A673 (cell line): ENCODE data around the gene KDM4B. TPM values are rescaled to one million over a fixed set of nuclear protein-coding genes. Genes with fewer than 3 reads are reported as not detected.

Experiments
- BruUV-seq: library from RNA; stranded (reverse); fragments of 400-500 nt; replicated peaks from 2 replicates; lab custom pipeline; 2021; lab: Mats Ljungman, UMichigan
- CTCF ChIA-PET: fragments of 300-600 bp; sonication (Branson Sonifier 250); formaldehyde crosslinking; loops from one replicate; lab custom pipeline; 2022; ENCODE audit warnings: antibody characterized with exemption; lab: Charles Lee
- POLR2A ChIA-PET: fragments of 300-600 bp; sonication (Branson Sonifier 250); formaldehyde crosslinking; loops from one replicate; lab custom pipeline; 2022; ENCODE audit warnings: antibody characterized with exemption; ENCODE audit not compliant: low non-redundant PET; lab: Charles Lee
- DNase-seq: peaks from one replicate; pipeline ENCODE4 v3.0.0-alpha.2; 2015; ENCODE audit warnings: low spot score
- H3K27ac ChIP-seq: fragments of 200-600 bp; sonication (generic); 2 replicates; pipeline ENCODE4 v1.5.1; 2016; ENCODE audit warnings: mixed run types, low read depth, mild to moderate bottlenecking, mixed read lengths, antibody characterized with exemption, low read length; ENCODE audit not compliant: poor library complexity, severe bottlenecking
- H3K27me3 ChIP-seq: fragments of 200-600 bp; sonication (generic); replicated peaks from 2 replicates; pipeline ENCODE4 v1.6.1; 2017; ENCODE audit warnings: mixed run types, low read depth, mild to moderate bottlenecking, mixed read lengths, antibody characterized with exemption, low read length; ENCODE audit not compliant: insufficient read depth, poor library complexity
- H3K36me3 ChIP-seq: fragments of 200-600 bp; sonication (generic); 2 replicates; pipeline ENCODE4 v1.6.1; 2016; ENCODE audit warnings: mixed run types, mild to moderate bottlenecking, mixed read lengths, antibody characterized with exemption, low read length; ENCODE audit not compliant: insufficient read depth, poor library complexity, severe bottlenecking
- H3K4me1 ChIP-seq: fragments of 200-600 bp; sonication (generic); 2 replicates; pipeline ENCODE4 v1.6.1; 2017; ENCODE audit warnings: mixed run types, mild to moderate bottlenecking, mixed read lengths, antibody characterized with exemption, low read length; ENCODE audit not compliant: insufficient read depth, poor library complexity, severe bottlenecking
- H3K4me3 ChIP-seq: fragments of 200-600 bp; sonication (generic); 2 replicates; pipeline ENCODE4 v1.5.1; 2016; ENCODE audit warnings: low read depth, mixed run types, mild to moderate bottlenecking, mixed read lengths, low read length; ENCODE audit not compliant: poor library complexity, severe bottlenecking
- H3K9me3 ChIP-seq: fragments of 200-600 bp; sonication (generic); 2 replicates; pipeline ENCODE4 v1.6.1; 2016; ENCODE audit warnings: mixed run types, low read depth, mild to moderate bottlenecking, mixed read lengths, antibody characterized with exemption, low read length; ENCODE audit not compliant: poor library complexity, severe bottlenecking
- EZH2 ChIP-seq: fragments of 200-600 bp; sonication (generic); IDR thresholded peaks from 2 replicates; pipeline ENCODE4 v1.6.1; 2017; ENCODE audit warnings: borderline replicate concordance, low read depth, mild to moderate bottlenecking, mixed read lengths, antibody characterized with exemption, low read length; ENCODE audit not compliant: poor library complexity, severe bottlenecking
- intact Hi-C: fragments of 100-400 bp; cut with micrococcal nuclease; formaldehyde crosslinking; loops from one replicate; pipeline ENCODE4 v1.10.0; 2022; ENCODE audit not compliant: unreplicated experiment
- total RNA-seq: library from RNA; stranded (reverse); gene quantifications from 2 replicates; pipeline ENCODE4 v1.2.3, GENCODE V29; 2021
- TF ChIP-seq, protein P1 (sequence below): fragments of 300-800, 200-600 bp; sonication (generic); conservative IDR thresholded peaks from 2 replicates; pipeline ENCODE4 v1.5.1; 2017; ENCODE audit warnings: low read depth, mild to moderate bottlenecking, antibody characterized with exemption, low read length, moderate library complexity, mixed read lengths

KDM4B gene
- total RNA-seq, 1 experiment from 2014 or later, result 30.0 TPM

DNA sequence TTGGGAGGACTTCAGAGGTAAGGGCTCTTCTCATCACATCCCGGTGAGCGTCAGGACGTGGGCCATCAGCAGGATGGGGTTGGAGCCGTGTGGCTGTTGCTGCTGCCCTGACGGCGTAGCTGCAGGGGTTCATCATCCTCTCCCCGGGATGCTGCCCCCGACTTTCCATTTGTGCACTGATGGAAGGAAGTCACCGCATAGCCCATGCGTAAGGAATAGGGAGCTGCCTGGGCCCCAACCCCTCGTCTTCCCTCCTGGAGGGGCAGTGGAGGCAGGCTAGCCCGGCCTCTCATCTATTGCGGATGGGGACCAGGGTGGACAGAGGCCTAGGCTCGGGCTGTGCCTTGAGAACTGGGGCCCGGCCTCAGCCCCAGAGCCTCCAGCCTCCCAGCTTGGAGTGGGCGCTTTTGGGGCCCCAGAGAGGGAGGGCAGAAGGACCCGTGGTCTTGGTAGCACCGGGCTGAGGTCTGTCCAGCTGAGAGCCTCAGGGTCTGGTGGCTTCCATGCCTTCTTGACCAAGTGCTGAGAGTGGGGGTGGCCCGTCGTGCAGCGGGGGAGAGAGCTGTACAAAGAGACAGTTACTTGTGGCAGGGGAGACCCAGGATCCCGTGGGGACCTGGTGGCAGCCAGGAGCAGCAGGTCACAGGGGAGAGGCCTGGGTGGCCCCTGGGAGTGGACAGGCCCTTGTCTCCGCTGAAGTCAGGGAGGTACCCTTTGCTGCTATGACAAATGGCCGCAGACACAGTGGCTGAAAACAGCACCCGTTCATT lies 44.0 kb downstream of the KDM4B start:
- H3K9me3 ChIP-seq, result no peaks in the 10 kb centered on the region
- H3K36me3 ChIP-seq, result no peaks in the 10 kb centered on the region
- ChIA-PET POLR2A (no interaction called here), CTCF (no interaction called here)
- intact Hi-C loops, result no loop called here
- H3K4me3 ChIP-seq, result no peak overlapping the region
- H3K27ac ChIP-seq, result no peak overlapping the region
- H3K4me1 ChIP-seq, result no peaks in the 10 kb centered on the region
- H3K27me3 ChIP-seq, result no peaks in the 10 kb centered on the region
- BruUV-seq, result no TSS peak
- TF ChIP-seq EZH2, result no peak
- TF ChIP-seq, protein P1, sequence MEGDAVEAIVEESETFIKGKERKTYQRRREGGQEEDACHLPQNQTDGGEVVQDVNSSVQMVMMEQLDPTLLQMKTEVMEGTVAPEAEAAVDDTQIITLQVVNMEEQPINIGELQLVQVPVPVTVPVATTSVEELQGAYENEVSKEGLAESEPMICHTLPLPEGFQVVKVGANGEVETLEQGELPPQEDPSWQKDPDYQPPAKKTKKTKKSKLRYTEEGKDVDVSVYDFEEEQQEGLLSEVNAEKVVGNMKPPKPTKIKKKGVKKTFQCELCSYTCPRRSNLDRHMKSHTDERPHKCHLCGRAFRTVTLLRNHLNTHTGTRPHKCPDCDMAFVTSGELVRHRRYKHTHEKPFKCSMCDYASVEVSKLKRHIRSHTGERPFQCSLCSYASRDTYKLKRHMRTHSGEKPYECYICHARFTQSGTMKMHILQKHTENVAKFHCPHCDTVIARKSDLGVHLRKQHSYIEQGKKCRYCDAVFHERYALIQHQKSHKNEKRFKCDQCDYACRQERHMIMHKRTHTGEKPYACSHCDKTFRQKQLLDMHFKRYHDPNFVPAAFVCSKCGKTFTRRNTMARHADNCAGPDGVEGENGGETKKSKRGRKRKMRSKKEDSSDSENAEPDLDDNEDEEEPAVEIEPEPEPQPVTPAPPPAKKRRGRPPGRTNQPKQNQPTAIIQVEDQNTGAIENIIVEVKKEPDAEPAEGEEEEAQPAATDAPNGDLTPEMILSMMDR, result no peak
- DNase-seq, result no peak

DNA sequence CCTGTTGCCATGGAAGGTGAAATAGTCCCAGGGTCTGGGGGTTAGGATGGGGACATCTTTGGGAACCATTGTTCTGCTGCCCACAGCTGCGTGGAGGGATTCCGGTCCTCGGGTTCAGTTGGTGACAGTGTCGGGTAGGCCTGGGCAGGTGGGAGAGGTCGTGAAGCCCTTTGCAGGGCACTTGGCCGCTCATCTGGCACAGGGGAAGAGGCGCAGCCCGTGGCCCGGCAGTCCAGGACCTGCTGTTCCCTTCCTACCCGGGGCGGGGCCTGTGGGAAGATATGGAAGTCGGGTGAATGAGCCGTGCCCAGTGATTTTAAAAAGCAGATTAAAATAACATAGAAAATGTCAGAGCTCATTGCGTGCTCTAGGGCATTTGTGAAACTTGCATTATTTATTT lies 44.8 kb downstream of the KDM4B start:
- Histone ChIP-seq H3K4me1 (no peaks in the 10 kb centered on the region), H3K9me3 (no peaks in the 10 kb centered on the region), H3K27me3 (no peaks in the 10 kb centered on the region), H3K4me3 (no peak overlapping the region), H3K27ac (no peak overlapping the region), H3K36me3 (no peaks in the 10 kb centered on the region)
- ChIA-PET CTCF (no interaction called here), POLR2A (no interaction called here)
- no TSS peak for BruUV-seq
- no peak for TF ChIP-seq EZH2
- TF ChIP-seq, protein P1, result no peak
- no peak for DNase-seq
- intact Hi-C loops, result no loop called here

DNA sequence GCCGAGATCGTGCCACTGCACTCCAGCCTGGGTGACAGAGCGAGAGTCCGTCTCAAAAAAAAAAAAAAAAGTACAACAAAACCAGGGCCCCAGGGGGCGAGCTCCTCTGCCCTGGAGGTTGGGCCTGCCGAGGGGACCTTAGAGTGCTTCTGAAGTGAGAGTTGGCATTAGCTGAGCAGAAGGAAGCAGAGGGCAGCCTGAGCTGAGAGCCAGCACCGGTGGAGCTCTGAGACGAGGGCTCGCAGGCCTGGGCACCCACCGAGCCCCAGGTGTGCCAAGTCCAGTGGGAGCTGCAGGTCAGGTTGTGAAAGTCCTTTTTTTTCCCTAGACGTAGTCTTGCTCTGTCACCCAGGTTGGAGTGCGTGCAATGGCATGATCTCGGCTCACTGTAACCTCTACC lies 46.0 kb downstream of the KDM4B start:
- BruUV-seq, result no TSS peak
- intact Hi-C loops, result no loop called here
- Histone ChIP-seq H3K4me3 (no peak overlapping the region), H3K36me3 (no peaks in the 10 kb centered on the region), H3K27me3 (no peaks in the 10 kb centered on the region), H3K9me3 (no peaks in the 10 kb centered on the region), H3K4me1 (no peaks in the 10 kb centered on the region), H3K27ac (no peak overlapping the region)
- no peak for DNase-seq
- POLR2A ChIA-PET, result no interaction called here
- TF ChIP-seq, protein P1, result no peak
- TF ChIP-seq EZH2, result no peak
- CTCF ChIA-PET, result interaction anchor here (0.6 kb wide), 1 partner anchor 206 kb away, joined by 3 read pairs; no protein-coding TSS in a partner anchor
